T-helper 17 cell (primary cell): ENCODE data around the gene ZBTB7C. TPM values are rescaled to one million over a fixed set of nuclear protein-coding genes. Genes with fewer than 3 reads are reported as not detected.
"Not testable (repeated sequence)": the region's sequence is repeated elsewhere in the genome, so short reads cannot be mapped to it uniquely, and the experiment has no call there.

Experiments
- ATAC-seq: fragments of 150-1000 bp; cut with Tn5 transposase; 2 replicates; pipeline ENCODE4 v1.10.0; 2021; ENCODE audit warnings: mild to moderate bottlenecking, moderate library complexity
- DNase-seq, 3 donors: peaks; one replicate each; pipeline versions ENCODE4 v3.0.0 to v3.0.0-alpha.2; 2020 to 2021
- H3K9me3 ChIP-seq: one replicate; pipeline ENCODE4 v1.7.0; 2013; ENCODE audit warnings: low read length, mild to moderate bottlenecking; ENCODE audit not compliant: control insufficient read depth, poor library complexity, severe bottlenecking
- H3K27ac Mint-ChIP-seq: one replicate; pipeline ENCODE4 v1.8.0; 2022; ENCODE audit warnings: mild to moderate bottlenecking, moderate library complexity, mixed read lengths
- H3K27me3 Mint-ChIP-seq: one replicate; pipeline ENCODE4 v1.8.0; 2022; ENCODE audit warnings: mixed read lengths
- H3K36me3 Mint-ChIP-seq: one replicate; pipeline ENCODE4 v1.8.0; 2022; ENCODE audit warnings: low read depth, mixed read lengths
- H3K4me1 Mint-ChIP-seq: one replicate; pipeline ENCODE4 v1.8.0; 2022; ENCODE audit warnings: mild to moderate bottlenecking, mixed read lengths
- H3K4me3 Mint-ChIP-seq: one replicate; pipeline ENCODE4 v1.8.0; 2022; ENCODE audit warnings: mild to moderate bottlenecking, moderate library complexity, mixed read lengths
- total RNA-seq, 4 donors: library from RNA in 2 of 4; stranded (reverse) in 2 of 4; gene quantifications; one replicate each; pipeline ENCODE4 v1.2.3 and lab custom pipeline; 2022 to 2026

The ZBTB7C gene
- total RNA-seq, 2 donors from 2014 or later: 0.07 TPM; not detected in 1

DNA sequence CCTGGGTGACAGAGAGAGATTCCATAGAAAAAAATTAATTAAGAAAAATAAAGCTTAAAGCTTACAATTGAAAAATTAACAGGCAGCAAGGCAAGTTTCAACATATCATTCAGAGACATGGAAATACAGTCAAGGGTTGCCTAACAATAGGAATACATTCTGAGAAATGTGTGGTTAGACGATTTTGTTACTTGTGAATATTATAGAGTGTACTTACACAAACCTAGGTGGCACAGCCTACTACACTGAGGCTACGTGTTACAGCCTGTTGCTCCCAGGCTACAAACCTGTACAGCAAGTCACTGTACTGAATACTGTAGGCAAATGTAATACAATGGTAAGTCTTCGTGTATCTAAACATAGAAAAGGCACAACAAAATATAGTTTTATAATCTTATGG is 27.7 kb upstream of the ZBTB7C start:
- no peaks in the 10 kb centered on the region for H3K9me3 ChIP-seq
- Mint-ChIP-seq H3K27ac (no peak overlapping the region), H3K4me3 (no peak overlapping the region), H3K27me3 (peaks cover 73% of the 10 kb centered on the region), H3K4me1 (no peaks in the 10 kb centered on the region), H3K36me3 (peaks cover 5% of the 10 kb centered on the region)
- no peak for ATAC-seq
- no peak for DNase-seq

DNA sequence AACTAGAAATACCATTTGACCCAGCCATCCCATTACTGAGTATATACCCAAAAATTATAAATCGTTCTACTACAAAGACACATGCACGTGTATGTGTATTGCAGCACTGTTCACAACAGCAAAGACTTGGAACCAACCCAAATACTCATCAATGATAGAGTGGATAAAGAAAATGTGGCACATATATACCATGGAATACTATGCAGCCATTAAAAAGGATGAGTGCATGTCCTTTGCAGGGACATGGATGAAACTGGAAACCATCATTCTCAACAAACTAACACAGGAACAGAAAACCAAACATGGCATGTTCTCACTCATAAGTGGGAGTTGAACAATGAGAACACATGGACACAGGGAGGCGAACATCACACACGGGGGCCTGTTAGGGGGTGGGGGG is 25.2 kb upstream of the ZBTB7C start:
- H3K4me1 Mint-ChIP-seq, ATAC-seq, DNase-seq, H3K4me3 Mint-ChIP-seq, H3K9me3 ChIP-seq, H3K27ac Mint-ChIP-seq, H3K36me3 Mint-ChIP-seq: not testable (repeated sequence)
- peaks cover 65% of the 10 kb centered on the region for H3K27me3 Mint-ChIP-seq

DNA sequence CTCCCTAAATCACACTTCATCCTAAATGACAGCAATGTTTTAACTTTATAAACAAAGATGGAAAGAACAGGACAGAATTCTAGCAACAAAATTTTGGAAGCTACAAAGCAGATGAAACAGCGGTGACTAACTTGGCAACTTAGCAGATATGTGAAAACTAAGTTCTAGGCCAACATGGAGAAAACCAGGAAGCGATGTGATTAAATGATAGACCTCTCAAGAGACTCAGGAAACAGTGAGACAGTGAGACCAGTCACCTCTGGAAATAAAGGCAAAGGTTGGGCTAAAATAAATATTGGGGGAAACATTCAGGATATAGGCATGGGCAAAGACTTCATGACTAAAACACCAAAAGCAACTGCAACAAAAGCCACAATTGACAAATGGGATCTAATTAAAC is 24.4 kb upstream of the ZBTB7C start:
- H3K9me3 ChIP-seq: no peaks in the 10 kb centered on the region
- H3K36me3 Mint-ChIP-seq: peaks cover 2% of the 10 kb centered on the region
- H3K27me3 Mint-ChIP-seq: peaks cover 65% of the 10 kb centered on the region
- DNase-seq (no peak), ATAC-seq (no peak)
- H3K4me1 Mint-ChIP-seq: peaks cover 1% of the 10 kb centered on the region
- no peak overlapping the region for H3K27ac Mint-ChIP-seq
- H3K4me3 Mint-ChIP-seq: no peak overlapping the region

- no peaks in the 10 kb centered on the region for H3K9me3 ChIP-seq
- Mint-ChIP-seq H3K27ac (no peak overlapping the region), H3K27me3 (peaks cover 71% of the 10 kb centered on the region), H3K4me1 (peaks cover 2% of the 10 kb centered on the region), H3K36me3 (no peaks in the 10 kb centered on the region), H3K4me3 (no peak overlapping the region)
- ATAC-seq (no peak), DNase-seq (no peak)
Measured at GRCh38 chr18:48430150-48430549, 21.0 kb upstream of the ZBTB7C start.

DNA sequence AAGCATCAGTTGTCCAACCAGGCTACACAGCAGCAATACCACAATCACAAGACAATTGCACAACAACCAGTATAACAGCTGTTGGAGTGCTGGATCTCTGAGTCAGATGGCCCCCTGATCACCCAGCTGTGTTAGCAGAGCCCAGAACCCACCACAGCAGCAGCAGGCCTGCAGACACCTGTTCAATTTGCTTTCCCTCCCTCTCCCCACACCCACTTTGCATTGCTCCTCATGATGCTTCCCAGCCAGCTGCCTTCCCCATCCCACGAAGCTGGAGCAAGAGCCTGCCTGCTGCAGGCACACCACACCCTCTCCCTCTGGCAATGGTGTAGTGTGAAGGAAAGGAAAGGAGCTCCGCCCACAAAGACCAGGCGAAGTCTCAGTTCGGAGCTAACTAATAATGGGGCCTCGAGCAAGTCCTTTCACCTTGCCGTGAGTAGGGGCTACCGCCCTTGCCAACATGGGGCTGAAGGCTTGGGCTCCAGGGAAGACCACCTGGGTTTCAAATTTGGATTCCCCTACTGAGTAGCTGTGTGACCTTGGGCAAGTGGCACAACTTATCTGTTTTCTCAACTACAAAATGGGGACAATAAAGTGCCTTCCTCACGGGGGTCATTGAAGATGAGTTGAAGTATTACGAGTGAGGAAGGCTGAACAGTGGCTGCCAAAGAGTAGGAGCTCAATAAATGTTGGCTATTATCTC is 19.4 kb upstream of the ZBTB7C start:
- peaks cover 2% of the 10 kb centered on the region for H3K4me1 Mint-ChIP-seq
- no peak overlapping the region for H3K4me3 Mint-ChIP-seq

GRCh38 chr18:48422947-48423378 is 13.8 kb upstream of the ZBTB7C start:
- peaks cover 8% of the 10 kb centered on the region for H3K4me1 Mint-ChIP-seq
- no peaks in the 10 kb centered on the region for H3K36me3 Mint-ChIP-seq
- DNase-seq (no peak), ATAC-seq (no peak)
- no peak overlapping the region for H3K27ac Mint-ChIP-seq
- H3K27me3 Mint-ChIP-seq: peaks cover 91% of the 10 kb centered on the region
- H3K4me3 Mint-ChIP-seq: no peak overlapping the region
- H3K9me3 ChIP-seq: no peaks in the 10 kb centered on the region

More for the DNA sequence above, 19.4 kb upstream of the ZBTB7C start:
- ATAC-seq: no peak
- Mint-ChIP-seq H3K27me3 (peaks cover 71% of the 10 kb centered on the region), H3K36me3 (no peaks in the 10 kb centered on the region), H3K27ac (no peak overlapping the region)
- DNase-seq: no peak
- H3K9me3 ChIP-seq: no peaks in the 10 kb centered on the region

- H3K4me3 Mint-ChIP-seq: no peak overlapping the region
- no peaks in the 10 kb centered on the region for H3K9me3 ChIP-seq
- ATAC-seq: no peak
Measured at GRCh38 chr18:48419277-48420022, 10.3 kb upstream of the ZBTB7C start.

GRCh38 chr18:48418539-48419276 is 9.5 kb upstream of the ZBTB7C start:
- no peak overlapping the region for H3K27ac Mint-ChIP-seq
- ATAC-seq (no peak), DNase-seq (no peak)
- H3K9me3 ChIP-seq: no peaks in the 10 kb centered on the region
- H3K36me3 Mint-ChIP-seq: no peaks in the 10 kb centered on the region
- peaks cover 8% of the 10 kb centered on the region for H3K4me1 Mint-ChIP-seq
- H3K4me3 Mint-ChIP-seq: no peak overlapping the region
- peaks cover 95% of the 10 kb centered on the region for H3K27me3 Mint-ChIP-seq

More at GRCh38 chr18:48419277-48420022, 10.3 kb upstream of the ZBTB7C start:
- peaks cover 93% of the 10 kb centered on the region for H3K27me3 Mint-ChIP-seq
- no peak overlapping the region for H3K27ac Mint-ChIP-seq
- H3K36me3 Mint-ChIP-seq: no peaks in the 10 kb centered on the region
- H3K4me1 Mint-ChIP-seq: peaks cover 8% of the 10 kb centered on the region
- no peak for DNase-seq

GRCh38 chr18:48417985-48418384 is 8.8 kb upstream of the ZBTB7C start:
- DNase-seq (no peak), ATAC-seq (no peak)
- Mint-ChIP-seq H3K36me3 (peaks cover 2% of the 10 kb centered on the region), H3K4me3 (no peak overlapping the region), H3K4me1 (peaks cover 7% of the 10 kb centered on the region), H3K27me3 (peaks cover 94% of the 10 kb centered on the region), H3K27ac (no peak overlapping the region)
- H3K9me3 ChIP-seq: no peaks in the 10 kb centered on the region

GRCh38 chr18:48413342-48413741 is 4.2 kb upstream of the ZBTB7C start:
- DNase-seq (no peak), ATAC-seq (no peak)
- H3K36me3 Mint-ChIP-seq: peaks cover 2% of the 10 kb centered on the region
- peaks cover 73% of the 10 kb centered on the region for H3K27me3 Mint-ChIP-seq
- H3K4me3 Mint-ChIP-seq: no peak overlapping the region
- H3K9me3 ChIP-seq: no peaks in the 10 kb centered on the region
- H3K4me1 Mint-ChIP-seq: peaks cover 1% of the 10 kb centered on the region
- H3K27ac Mint-ChIP-seq: no peak overlapping the region

DNA sequence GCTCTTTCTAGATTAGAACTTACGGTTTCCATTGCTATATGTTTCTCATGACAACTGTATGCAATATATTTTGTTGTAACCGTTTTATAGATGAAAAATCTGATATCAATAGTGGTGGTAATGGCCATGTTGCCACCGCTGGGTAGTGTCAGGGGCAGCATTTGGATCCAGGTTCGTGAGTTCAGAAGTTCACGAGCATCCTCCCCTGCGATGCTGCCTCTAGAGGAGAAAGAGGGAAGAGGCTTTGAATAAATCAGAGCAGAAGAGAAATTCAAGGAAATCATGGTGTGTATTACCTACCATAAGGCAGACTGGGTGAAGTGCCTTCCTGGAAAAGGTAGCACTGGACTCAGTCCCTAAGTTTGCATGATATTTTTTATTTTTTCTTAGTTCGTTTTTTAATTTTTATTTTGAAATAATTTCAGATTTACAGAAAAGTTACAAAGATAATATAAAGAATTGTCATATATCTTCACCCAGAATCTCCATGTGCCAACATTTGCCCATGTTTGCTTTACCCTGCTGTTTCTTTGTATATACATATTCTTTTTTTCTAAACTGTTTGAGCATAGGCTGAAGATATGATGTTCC is 3.3 kb upstream of the ZBTB7C start:
- Mint-ChIP-seq H3K36me3 (peaks cover 2% of the 10 kb centered on the region), H3K4me3 (no peak overlapping the region), H3K4me1 (peaks cover 9% of the 10 kb centered on the region), H3K27me3 (peaks cover 73% of the 10 kb centered on the region), H3K27ac (no peak overlapping the region)
- DNase-seq (no peak), ATAC-seq (peak; percentile 58)
- H3K9me3 ChIP-seq: no peaks in the 10 kb centered on the region

DNA sequence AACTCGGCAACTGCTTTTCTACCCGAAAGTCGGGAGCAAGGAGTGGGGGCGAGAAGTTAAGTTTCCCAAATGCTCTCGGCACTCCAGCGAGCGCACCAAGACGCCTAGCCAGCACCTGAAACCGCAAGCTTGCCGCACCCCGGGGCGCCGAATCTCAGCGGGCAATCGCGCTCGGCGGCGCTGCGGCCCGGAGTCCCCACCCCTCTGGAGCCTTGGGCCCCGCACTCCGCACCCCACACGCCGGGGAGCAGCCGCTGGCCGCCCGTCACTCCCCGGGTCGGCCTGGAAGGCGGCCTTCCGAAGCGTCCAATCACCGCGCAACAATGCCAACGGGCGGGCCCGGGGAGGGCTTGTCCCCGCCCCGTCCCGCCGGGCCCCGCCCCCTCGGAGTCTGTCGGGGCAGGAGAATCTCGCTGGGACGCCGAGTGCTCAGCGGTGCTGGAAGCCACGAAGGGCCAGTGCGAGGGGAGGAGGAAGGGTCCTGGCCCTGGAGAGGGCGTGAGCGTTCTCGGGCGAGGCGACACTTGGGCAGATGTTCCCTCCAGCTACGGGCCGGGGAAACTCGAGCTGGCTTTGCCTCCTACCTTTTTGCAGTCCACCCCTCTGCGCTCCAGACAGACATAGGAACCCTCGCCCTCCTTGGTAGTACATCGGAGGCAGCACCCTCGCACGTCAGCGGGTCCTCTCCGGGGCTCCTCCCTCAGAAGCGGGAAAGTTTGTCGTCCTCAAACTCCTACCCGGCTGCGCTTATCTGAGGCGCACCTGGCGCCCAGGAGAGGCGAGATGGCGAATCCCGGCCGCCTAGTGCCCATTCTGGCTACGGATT is 1.1 kb upstream of the ZBTB7C start:
- Mint-ChIP-seq H3K27ac (no peak overlapping the region), H3K4me1 (peaks cover 9% of the 10 kb centered on the region), H3K27me3 (peaks cover 67% of the 10 kb centered on the region), H3K4me3 (peak overlapping the region; percentile 77), H3K36me3 (peaks cover 2% of the 10 kb centered on the region)
- peak; percentile 48 to 55 (median 52) for DNase-seq
- no peaks in the 10 kb centered on the region for H3K9me3 ChIP-seq
- ATAC-seq: peak; percentile 88
